Measurements from ENCODE around the gene TMEM175. TPM values are rescaled to one million over a fixed set of nuclear protein-coding genes. Genes with fewer than 3 reads are reported as not detected.
A peak's percentile ranks its signal among the peaks of the same experiment; 100 is the strongest.

Gene TMEM175
- total RNA-seq, 2 experiments from 2014 or later = 51.3 to 57.7 TPM

DNA sequence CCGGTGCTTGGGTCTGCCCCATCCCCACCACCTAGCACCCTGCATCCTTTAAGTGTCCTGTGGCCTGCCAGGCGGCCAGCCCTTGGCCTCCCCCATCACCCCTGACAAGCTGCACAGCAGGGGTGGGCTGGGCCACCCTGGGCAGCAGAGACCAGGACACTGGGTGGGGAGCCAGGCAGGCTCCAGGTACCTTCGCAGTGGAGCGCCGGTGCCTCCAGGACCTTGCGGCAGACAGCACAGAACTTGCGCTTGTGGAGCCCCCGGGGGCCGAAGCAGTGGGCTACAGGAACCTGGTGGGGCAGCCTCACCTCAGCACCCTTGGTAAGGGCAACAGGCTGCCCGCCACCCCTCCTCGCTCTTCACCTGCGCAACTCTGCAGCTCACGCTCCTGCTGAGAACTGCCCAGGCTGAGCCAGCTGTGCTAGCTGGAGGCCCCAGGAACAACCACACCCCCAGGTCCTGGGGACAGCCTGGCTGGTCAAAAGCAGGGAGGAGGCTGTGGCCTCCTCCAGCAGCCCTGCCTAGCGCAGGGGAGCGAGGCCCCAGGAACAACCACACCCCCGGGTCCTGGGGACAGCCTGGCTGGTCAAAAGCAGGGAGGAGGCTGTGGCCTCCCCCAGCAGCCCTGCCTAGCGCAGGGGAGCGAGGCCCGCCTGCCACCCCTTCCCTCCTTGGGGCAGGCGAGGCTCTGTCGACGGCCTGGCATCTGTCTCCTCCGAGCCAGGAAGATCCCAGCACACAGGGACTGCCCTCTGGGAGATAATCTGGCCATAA lies 36.5 kb downstream of the TMEM175 start:
- ATAC-seq (ENCODE audit: poor library complexity) (no peak), DNase-seq (no peak)
- Mint-ChIP-seq H3K4me1 (ENCODE audit: low read depth) (no peaks in the 10 kb centered on the region), H3K36me3 (ENCODE audit: low read depth) (peaks cover 5% of the 10 kb centered on the region), H3K9me3 (no peaks in the 10 kb centered on the region), H3K27ac (no peak overlapping the region), H3K4me3 (no peak overlapping the region), H3K27me3 (no peaks in the 10 kb centered on the region)
- H3K36me3 ChIP-seq (ENCODE audit: insufficient read depth, low read length) = no peaks in the 10 kb centered on the region
- no peak overlapping the region for H3K4me3 ChIP-seq (ENCODE audit: low read length)
- peaks cover 0 to 2% of the 10 kb centered on the region in 2 experiments for H3K27me3 ChIP-seq (ENCODE audit: control insufficient read depth in 1 of 2, insufficient read depth in 2 of 2, low read length in 2 of 2)
- CTCF ChIA-PET = no interaction called here
- H3K9me3 ChIP-seq (ENCODE audit: control insufficient read depth in 1 of 2, insufficient read depth in 1 of 2, low read length in 2 of 2) = peaks cover 0 to 4% of the 10 kb centered on the region in 2 experiments
- H3K4me1 ChIP-seq (ENCODE audit: insufficient read depth, low read length) = peaks cover 35% of the 10 kb centered on the region
- intact Hi-C loops (cut with DNase I, micrococcal nuclease) = no loop called here
- H3K27ac ChIP-seq (ENCODE audit: low read depth in 1 of 2, low read length in 2 of 2) = no peak overlapping the region
- TF ChIP-seq, protein P1, sequence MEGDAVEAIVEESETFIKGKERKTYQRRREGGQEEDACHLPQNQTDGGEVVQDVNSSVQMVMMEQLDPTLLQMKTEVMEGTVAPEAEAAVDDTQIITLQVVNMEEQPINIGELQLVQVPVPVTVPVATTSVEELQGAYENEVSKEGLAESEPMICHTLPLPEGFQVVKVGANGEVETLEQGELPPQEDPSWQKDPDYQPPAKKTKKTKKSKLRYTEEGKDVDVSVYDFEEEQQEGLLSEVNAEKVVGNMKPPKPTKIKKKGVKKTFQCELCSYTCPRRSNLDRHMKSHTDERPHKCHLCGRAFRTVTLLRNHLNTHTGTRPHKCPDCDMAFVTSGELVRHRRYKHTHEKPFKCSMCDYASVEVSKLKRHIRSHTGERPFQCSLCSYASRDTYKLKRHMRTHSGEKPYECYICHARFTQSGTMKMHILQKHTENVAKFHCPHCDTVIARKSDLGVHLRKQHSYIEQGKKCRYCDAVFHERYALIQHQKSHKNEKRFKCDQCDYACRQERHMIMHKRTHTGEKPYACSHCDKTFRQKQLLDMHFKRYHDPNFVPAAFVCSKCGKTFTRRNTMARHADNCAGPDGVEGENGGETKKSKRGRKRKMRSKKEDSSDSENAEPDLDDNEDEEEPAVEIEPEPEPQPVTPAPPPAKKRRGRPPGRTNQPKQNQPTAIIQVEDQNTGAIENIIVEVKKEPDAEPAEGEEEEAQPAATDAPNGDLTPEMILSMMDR (IDR thresholded peaks at IDR 0.05) = no peak
- POLR2A ChIA-PET = no interaction called here

DNA sequence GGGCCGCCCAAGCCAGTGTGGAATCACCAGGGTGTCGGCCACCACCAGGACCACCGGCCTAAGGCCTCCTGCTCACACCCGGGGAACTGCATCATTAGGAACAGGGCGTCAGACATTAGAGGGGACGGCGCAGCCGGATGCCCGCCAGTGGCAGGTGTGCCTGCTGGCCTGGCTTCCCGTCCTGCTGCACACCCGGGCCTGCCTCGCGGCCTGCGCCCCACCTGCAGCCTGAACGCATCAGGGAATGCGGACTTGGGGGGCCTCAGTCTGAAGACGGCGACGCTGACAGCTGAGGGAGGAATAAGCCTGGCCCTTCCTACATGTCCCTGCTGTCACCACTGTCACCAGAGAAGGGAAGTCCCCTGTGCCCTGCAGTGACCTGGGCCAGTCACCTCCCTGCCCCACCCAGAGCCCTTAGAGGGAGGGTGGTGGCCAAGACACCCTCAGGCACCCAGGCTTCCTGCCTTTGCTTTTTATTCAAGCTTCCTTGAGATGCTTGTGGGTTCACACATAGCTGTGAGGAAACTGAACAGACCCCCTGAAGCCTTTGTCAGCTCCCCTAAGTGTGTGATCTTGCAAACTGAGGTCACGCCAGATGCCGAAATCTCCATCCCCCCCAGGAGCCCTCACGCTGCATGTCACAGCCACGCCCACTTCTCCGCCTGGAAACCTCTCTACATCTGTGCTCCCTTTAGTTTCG lies 37.9 kb downstream of the TMEM175 start:
- Mint-ChIP-seq H3K36me3 (ENCODE audit: low read depth) (no peaks in the 10 kb centered on the region), H3K4me1 (ENCODE audit: low read depth) (no peaks in the 10 kb centered on the region), H3K27ac (no peak overlapping the region), H3K9me3 (no peaks in the 10 kb centered on the region), H3K27me3 (no peaks in the 10 kb centered on the region), H3K4me3 (peak overlapping the region; percentile 65)
- Histone ChIP-seq H3K27me3 (ENCODE audit: control insufficient read depth in 1 of 2, insufficient read depth in 2 of 2, low read length in 2 of 2) (peaks cover 0 to 2% of the 10 kb centered on the region in 2 experiments), H3K36me3 (ENCODE audit: insufficient read depth, low read length) (no peaks in the 10 kb centered on the region), H3K4me3 (ENCODE audit: low read length) (no peak overlapping the region), H3K9me3 (ENCODE audit: control insufficient read depth in 1 of 2, insufficient read depth in 1 of 2, low read length in 2 of 2) (peaks cover 0 to 8% of the 10 kb centered on the region in 2 experiments), H3K27ac (ENCODE audit: low read depth in 1 of 2, low read length in 2 of 2) (no peak overlapping the region), H3K4me1 (ENCODE audit: insufficient read depth, low read length) (peaks cover 40% of the 10 kb centered on the region)
- TF ChIP-seq, protein P1 (IDR thresholded peaks at IDR 0.05) = no peak
- intact Hi-C loops (cut with DNase I, micrococcal nuclease) = loop anchor here (1.0 to 5.0 kb wide), 2 partner anchors 37 to 188 kb away; no protein-coding TSS in a partner anchor
- peak in 3 of 14 experiments; percentile 40 to 83 (median 54) for DNase-seq
- ChIA-PET POLR2A (no interaction called here), CTCF (no interaction called here)
- ATAC-seq (ENCODE audit: poor library complexity) = no peak

DNA sequence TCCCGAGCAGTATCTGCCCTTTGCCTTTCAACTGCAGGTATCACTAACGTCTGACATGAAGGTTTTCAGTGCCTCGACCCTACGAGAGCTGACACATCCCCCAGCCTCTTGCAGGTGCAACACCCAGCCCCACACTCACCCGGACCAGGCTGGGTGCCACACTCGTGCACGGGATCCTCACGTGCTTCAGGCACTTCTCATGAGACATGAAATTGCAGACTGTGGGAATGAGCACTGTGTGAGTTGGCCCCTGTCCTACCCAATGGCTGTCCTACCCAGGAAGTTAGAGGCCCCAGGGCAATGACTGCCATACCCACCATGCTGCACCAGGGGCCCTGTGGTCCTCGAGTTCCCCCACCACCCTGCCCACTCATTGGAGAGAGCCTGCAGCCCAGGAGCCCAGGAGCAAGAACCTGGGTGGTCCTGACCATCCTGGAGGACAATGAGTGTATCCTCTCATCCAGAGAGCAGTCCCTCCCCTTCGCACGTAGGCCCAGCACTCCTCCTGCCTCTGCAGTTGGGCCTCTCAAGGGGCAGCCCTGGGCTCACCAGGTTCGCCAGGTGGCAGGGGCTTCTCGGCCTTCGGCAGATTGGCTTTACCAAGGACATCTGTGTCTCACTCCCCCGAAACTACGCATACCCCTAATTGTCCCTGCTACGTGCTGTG lies 38.7 kb downstream of the TMEM175 start:
- no peak for ATAC-seq (ENCODE audit: poor library complexity)

More for the DNA sequence above, 38.7 kb downstream of the TMEM175 start:
- intact Hi-C loops (cut with DNase I, micrococcal nuclease) = loop anchor here (1.0 to 5.0 kb wide), 2 partner anchors 36 to 189 kb away; no protein-coding TSS in a partner anchor
- Histone ChIP-seq H3K36me3 (ENCODE audit: insufficient read depth, low read length) (no peaks in the 10 kb centered on the region), H3K27me3 (ENCODE audit: control insufficient read depth in 1 of 2, insufficient read depth in 2 of 2, low read length in 2 of 2) (peaks cover 0 to 2% of the 10 kb centered on the region in 2 experiments), H3K4me1 (ENCODE audit: insufficient read depth, low read length) (peaks cover 40% of the 10 kb centered on the region), H3K4me3 (ENCODE audit: low read length) (no peak overlapping the region), H3K27ac (ENCODE audit: low read depth in 1 of 2, low read length in 2 of 2) (no peak overlapping the region), H3K9me3 (ENCODE audit: control insufficient read depth in 1 of 2, insufficient read depth in 1 of 2, low read length in 2 of 2) (peaks cover 0 to 8% of the 10 kb centered on the region in 2 experiments)
- Mint-ChIP-seq H3K27me3 (no peaks in the 10 kb centered on the region), H3K36me3 (ENCODE audit: low read depth) (no peaks in the 10 kb centered on the region), H3K27ac (no peak overlapping the region), H3K4me1 (ENCODE audit: low read depth) (no peaks in the 10 kb centered on the region), H3K9me3 (no peaks in the 10 kb centered on the region), H3K4me3 (peak overlapping the region; percentile 65)
- CTCF ChIA-PET = no interaction called here
- TF ChIP-seq, protein P1 (IDR thresholded peaks at IDR 0.05) = no peak
- POLR2A ChIA-PET = interaction anchor here (1.9 to 2.0 kb wide), 2 partner anchors 39 to 85 kb away, joined by 4 to 7 read pairs; partner anchors contain the start of genes GAK and TMEM175
- no peak for DNase-seq

Data from CD4-positive, alpha-beta T cell (primary cell).